Activated T-helper 17 cell treated with anti-CD3 and anti-CD28 coated beads, Interleukin-2, amount 50 U/mL, for 72 hours (primary cell): Measurements from ENCODE around the gene STAT2. TPM values are rescaled to one million over a fixed set of nuclear protein-coding genes. Genes with fewer than 3 reads are reported as not detected.
"Not testable (repeated sequence)": the region's sequence is repeated elsewhere in the genome, so short reads cannot be mapped to it uniquely, and the experiment has no call there.

Experiments
- ATAC-seq: fragments of 150-1000 bp; cut with Tn5 transposase; replicated peaks from 2 replicates; pipeline ENCODE4 v1.10.0; 2021; ENCODE audit warnings: mild to moderate bottlenecking, moderate library complexity
- H3K27ac Mint-ChIP-seq: one replicate; pipeline ENCODE4 v1.8.0; 2022; ENCODE audit warnings: mixed read lengths
- H3K27me3 Mint-ChIP-seq: one replicate; pipeline ENCODE4 v1.8.0; 2022; ENCODE audit warnings: mixed read lengths
- H3K36me3 Mint-ChIP-seq: one replicate; pipeline ENCODE4 v1.8.0; 2022; ENCODE audit warnings: low read depth, mild to moderate bottlenecking, mixed read lengths
- H3K4me1 Mint-ChIP-seq: one replicate; pipeline ENCODE4 v1.8.0; 2022; ENCODE audit warnings: mixed read lengths
- H3K4me3 Mint-ChIP-seq: one replicate; pipeline ENCODE4 v1.8.0; 2022; ENCODE audit warnings: mild to moderate bottlenecking, mixed read lengths
- H3K9me3 Mint-ChIP-seq: one replicate; pipeline ENCODE4 v1.8.0; 2022; ENCODE audit warnings: mixed read lengths
- total RNA-seq, 2 donors: library from RNA; stranded (reverse); gene quantifications; one replicate each; pipeline ENCODE4 v1.2.3, GENCODE V29; 2022

STAT2 gene
- total RNA-seq = 100 to 1,000 TPM in 1 of 2 donors, 10 to 100 TPM in 1; 85.0 to 144 TPM

- peak within 1 kb of the TSS; percentile 93 for H3K27ac Mint-ChIP-seq
- H3K36me3 Mint-ChIP-seq = peaks cover 46% of the 10 kb centered on the region
- H3K4me3 Mint-ChIP-seq = peak within 1 kb of the TSS; percentile 93
- H3K27me3 Mint-ChIP-seq = no peaks in the 10 kb centered on the region
- peak; percentile 98 for ATAC-seq
- no peaks in the 10 kb centered on the region for H3K9me3 Mint-ChIP-seq
- peaks cover 8% of the 10 kb centered on the region for H3K4me1 Mint-ChIP-seq
These were observed at the start of gene STAT2 for GRCh38 chr12:56359851-56360767. STAT2 (minus strand) TSS chr12:56360107; CDS start chr12:56356571, 3,536 bp downstream.

DNA sequence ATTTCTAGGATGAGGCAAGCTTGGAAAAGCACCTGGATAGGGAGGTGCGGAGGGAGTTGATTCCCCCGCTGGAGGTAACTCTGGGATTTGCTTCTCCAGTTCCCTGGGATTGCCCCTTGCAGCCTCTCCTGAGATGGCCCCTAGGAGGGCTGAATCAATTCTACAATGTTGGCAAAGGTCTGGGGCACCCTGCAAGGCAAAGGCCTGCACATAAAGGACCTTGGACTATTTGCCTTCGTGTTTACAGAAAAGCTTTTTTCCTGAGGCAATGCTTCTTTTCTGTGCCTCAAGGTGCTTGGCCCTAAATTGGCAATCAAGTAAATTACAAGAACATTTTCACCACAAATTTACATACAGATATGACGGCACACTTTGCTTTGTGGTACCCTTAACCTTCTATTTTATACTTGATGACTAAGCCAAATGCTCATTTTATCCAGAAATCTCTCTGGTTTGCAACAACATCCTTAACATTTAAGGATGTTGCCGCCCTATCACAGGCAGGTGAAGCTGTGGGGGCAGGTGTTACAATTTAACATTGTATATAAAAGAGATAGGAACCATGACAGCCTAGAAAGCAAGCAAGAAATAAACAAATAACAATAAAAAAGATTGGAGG, 49.0 kb upstream of the STAT2 start:
- H3K27me3 Mint-ChIP-seq = no peaks in the 10 kb centered on the region
- no peaks in the 10 kb centered on the region for H3K9me3 Mint-ChIP-seq
- H3K4me3 Mint-ChIP-seq = no peak overlapping the region
- H3K36me3 Mint-ChIP-seq = no peaks in the 10 kb centered on the region
- no peaks in the 10 kb centered on the region for H3K4me1 Mint-ChIP-seq
- no peak for ATAC-seq
- no peak overlapping the region for H3K27ac Mint-ChIP-seq

- not testable (repeated sequence) for H3K4me3 Mint-ChIP-seq, H3K9me3 Mint-ChIP-seq, H3K27me3 Mint-ChIP-seq, ATAC-seq, H3K4me1 Mint-ChIP-seq, H3K27ac Mint-ChIP-seq, H3K36me3 Mint-ChIP-seq
These were observed 44.3 kb upstream of the STAT2 start for GRCh38 chr12:56404227-56404626.

DNA sequence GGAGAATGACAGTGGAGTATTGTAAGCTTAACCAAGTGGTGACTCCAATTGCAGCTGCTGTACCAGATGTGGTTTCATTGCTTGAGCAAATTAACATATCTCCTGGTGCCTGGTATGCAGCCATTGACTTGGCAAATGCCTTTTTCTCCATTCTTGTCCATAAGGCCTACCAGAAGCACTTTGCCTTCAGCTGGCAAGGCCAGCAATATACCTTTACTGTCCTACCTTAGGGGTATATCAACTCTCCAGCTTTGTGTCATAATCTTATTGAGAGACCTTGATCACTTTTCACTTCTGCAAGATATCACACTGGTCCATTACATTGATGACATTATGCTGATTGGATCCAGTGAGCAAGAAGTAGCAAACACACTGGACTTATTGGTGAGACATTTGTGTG, 41.7 kb upstream of the STAT2 start:
- not testable (repeated sequence) for H3K27ac Mint-ChIP-seq, ATAC-seq, H3K27me3 Mint-ChIP-seq, H3K36me3 Mint-ChIP-seq, H3K4me3 Mint-ChIP-seq, H3K4me1 Mint-ChIP-seq, H3K9me3 Mint-ChIP-seq

DNA sequence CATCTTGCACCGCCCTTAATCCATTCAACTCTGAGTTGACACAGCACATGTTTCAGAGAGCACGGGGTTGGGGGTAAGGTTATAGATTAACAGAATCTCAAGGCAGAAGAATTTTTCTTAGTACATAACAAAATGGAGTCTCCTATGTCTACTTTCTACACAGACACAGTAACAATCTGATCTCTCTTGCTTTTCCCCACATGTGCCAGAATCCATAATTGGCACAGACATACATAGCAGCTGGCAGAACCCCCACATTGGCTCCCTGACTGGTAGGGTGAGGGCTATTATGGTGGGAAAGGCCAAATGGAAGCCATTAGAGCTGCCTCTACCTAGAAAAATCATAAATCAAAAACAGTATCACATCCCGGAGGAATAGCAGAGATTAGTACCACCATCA, 41.2 kb upstream of the STAT2 start:
- not testable (repeated sequence) for ATAC-seq, H3K36me3 Mint-ChIP-seq, H3K27me3 Mint-ChIP-seq, H3K4me3 Mint-ChIP-seq, H3K27ac Mint-ChIP-seq, H3K9me3 Mint-ChIP-seq, H3K4me1 Mint-ChIP-seq

- not testable (repeated sequence) for H3K4me1 Mint-ChIP-seq, H3K4me3 Mint-ChIP-seq, H3K9me3 Mint-ChIP-seq, H3K27me3 Mint-ChIP-seq, H3K27ac Mint-ChIP-seq, H3K36me3 Mint-ChIP-seq, ATAC-seq
These were observed 39.6 kb upstream of the STAT2 start for GRCh38 chr12:56399466-56399865.

DNA sequence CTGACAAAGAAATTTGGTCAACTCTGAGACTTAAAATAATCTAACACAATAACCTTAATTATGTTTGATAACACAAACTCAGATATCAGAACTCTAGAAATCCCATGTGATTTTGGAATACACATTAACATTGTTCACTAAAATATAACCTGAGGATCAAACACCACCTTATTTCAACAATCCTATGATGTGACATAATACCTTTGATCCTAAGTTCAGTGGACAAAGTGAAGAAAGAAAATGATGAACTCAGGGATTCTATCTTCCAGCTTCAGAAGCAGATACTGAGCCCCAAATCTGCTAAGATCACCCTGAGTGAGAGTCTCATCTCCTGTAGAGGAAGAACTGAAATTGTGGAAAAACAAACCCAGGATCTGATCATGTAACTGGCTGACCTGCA, 38.4 kb upstream of the STAT2 start:
- Mint-ChIP-seq H3K27me3 (no peaks in the 10 kb centered on the region), H3K36me3 (no peaks in the 10 kb centered on the region), H3K4me3 (no peak overlapping the region), H3K9me3 (peaks cover 8% of the 10 kb centered on the region), H3K27ac (no peak overlapping the region), H3K4me1 (no peaks in the 10 kb centered on the region)
- ATAC-seq = no peak

GRCh38 chr12:56392331-56392730, 32.4 kb upstream of the STAT2 start:
- no peak for ATAC-seq
- no peak overlapping the region for H3K27ac Mint-ChIP-seq
- H3K9me3 Mint-ChIP-seq = no peaks in the 10 kb centered on the region
- no peaks in the 10 kb centered on the region for H3K36me3 Mint-ChIP-seq
- no peaks in the 10 kb centered on the region for H3K4me1 Mint-ChIP-seq
- no peaks in the 10 kb centered on the region for H3K27me3 Mint-ChIP-seq
- H3K4me3 Mint-ChIP-seq = no peak overlapping the region

GRCh38 chr12:56391721-56392120, 31.8 kb upstream of the STAT2 start:
- Mint-ChIP-seq H3K27ac (no peak overlapping the region), H3K4me1 (no peaks in the 10 kb centered on the region), H3K9me3 (no peaks in the 10 kb centered on the region), H3K27me3 (no peaks in the 10 kb centered on the region), H3K4me3 (no peak overlapping the region), H3K36me3 (no peaks in the 10 kb centered on the region)
- ATAC-seq = no peak

DNA sequence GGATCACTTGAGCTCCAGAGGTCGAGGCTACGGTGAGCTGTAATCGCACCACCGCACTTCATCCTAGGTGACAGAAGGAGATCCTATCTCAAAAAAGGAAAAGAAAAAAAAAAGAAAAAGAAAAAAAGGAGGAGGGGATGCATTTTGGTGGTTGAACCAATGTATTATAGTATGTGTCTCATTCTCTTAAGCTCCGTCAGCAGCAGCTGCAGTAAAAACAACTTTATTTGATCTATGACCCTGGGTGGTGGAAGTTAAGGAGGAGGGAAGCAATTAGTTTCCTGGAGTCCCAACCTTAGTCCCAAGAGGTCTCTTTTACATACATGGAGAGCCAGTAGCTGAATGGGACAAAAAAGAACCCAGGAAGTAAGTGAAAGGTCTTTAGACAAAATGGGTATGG, 29.5 kb upstream of the STAT2 start:
- ATAC-seq = no peak
- no peak overlapping the region for H3K4me3 Mint-ChIP-seq
- H3K9me3 Mint-ChIP-seq = no peaks in the 10 kb centered on the region
- H3K4me1 Mint-ChIP-seq = no peaks in the 10 kb centered on the region
- H3K36me3 Mint-ChIP-seq = no peaks in the 10 kb centered on the region
- H3K27ac Mint-ChIP-seq = no peak overlapping the region
- no peaks in the 10 kb centered on the region for H3K27me3 Mint-ChIP-seq

- no peaks in the 10 kb centered on the region for H3K4me1 Mint-ChIP-seq
- no peaks in the 10 kb centered on the region for H3K36me3 Mint-ChIP-seq
- no peaks in the 10 kb centered on the region for H3K27me3 Mint-ChIP-seq
- no peak overlapping the region for H3K4me3 Mint-ChIP-seq
- H3K27ac Mint-ChIP-seq = no peak overlapping the region
- H3K9me3 Mint-ChIP-seq = no peaks in the 10 kb centered on the region
- no peak for ATAC-seq
These were observed 27.3 kb upstream of the STAT2 start for GRCh38 chr12:56387152-56387736.

DNA sequence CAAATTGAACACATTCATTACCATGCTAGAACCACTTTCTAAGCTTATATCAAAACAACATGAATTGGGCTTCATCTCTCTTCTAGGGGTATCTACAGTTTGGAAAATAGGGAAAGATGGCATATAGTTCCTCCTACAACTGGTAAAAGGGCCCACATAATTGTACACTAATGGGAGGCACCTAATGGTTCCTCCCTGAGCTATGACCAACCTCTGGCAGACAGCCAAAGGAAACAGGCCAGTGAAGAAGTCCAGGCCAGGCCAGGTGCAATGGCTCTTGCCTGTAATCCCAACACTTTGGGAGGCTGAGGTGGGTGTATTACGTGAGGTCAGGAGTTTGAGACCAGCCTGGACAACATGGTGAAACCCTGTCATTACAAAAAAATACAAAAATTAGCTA, 26.0 kb upstream of the STAT2 start:
- no peak overlapping the region for H3K27ac Mint-ChIP-seq
- no peaks in the 10 kb centered on the region for H3K9me3 Mint-ChIP-seq

GRCh38 chr12:56382611-56383010, 22.7 kb upstream of the STAT2 start:
- no peak for ATAC-seq
- H3K9me3 Mint-ChIP-seq = no peaks in the 10 kb centered on the region
- H3K4me3 Mint-ChIP-seq = no peak overlapping the region
- no peaks in the 10 kb centered on the region for H3K4me1 Mint-ChIP-seq
- H3K27ac Mint-ChIP-seq = no peak overlapping the region
- no peaks in the 10 kb centered on the region for H3K36me3 Mint-ChIP-seq
- no peaks in the 10 kb centered on the region for H3K27me3 Mint-ChIP-seq

More for the DNA sequence above, 26.0 kb upstream of the STAT2 start:
- no peaks in the 10 kb centered on the region for H3K27me3 Mint-ChIP-seq
- ATAC-seq = no peak
- H3K4me1 Mint-ChIP-seq = no peaks in the 10 kb centered on the region
- H3K36me3 Mint-ChIP-seq = no peaks in the 10 kb centered on the region
- H3K4me3 Mint-ChIP-seq = no peak overlapping the region

DNA sequence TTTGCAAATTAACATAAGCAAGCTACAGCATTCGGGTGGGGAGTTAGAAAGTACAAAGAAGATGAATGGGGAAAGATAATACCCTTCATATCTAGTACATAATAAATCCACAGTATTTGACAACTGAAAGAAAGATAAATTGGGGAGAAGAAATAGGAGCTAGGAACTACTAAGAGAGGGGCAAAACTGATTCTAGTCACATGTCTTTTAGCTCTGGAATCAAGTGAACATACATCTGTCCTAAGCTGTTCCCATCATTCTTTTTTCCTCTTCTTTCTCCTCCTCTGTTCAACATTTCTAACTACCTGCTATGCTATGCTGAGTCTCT, 18.0 kb upstream of the STAT2 start:
- Mint-ChIP-seq H3K9me3 (no peaks in the 10 kb centered on the region), H3K4me1 (no peaks in the 10 kb centered on the region), H3K36me3 (no peaks in the 10 kb centered on the region), H3K27ac (no peak overlapping the region), H3K27me3 (no peaks in the 10 kb centered on the region), H3K4me3 (no peak overlapping the region)
- no peak for ATAC-seq
